ENCODE measurements around the gene CTNND2.

Gene CTNND2

GRCh38 chr5:11514705-11515432 is 389.4 kb downstream of the CTNND2 start:
- DNase-seq = no peak

GRCh38 chr5:11511878-11512277 is 392.4 kb downstream of the CTNND2 start:
- no peak for DNase-seq

DNA sequence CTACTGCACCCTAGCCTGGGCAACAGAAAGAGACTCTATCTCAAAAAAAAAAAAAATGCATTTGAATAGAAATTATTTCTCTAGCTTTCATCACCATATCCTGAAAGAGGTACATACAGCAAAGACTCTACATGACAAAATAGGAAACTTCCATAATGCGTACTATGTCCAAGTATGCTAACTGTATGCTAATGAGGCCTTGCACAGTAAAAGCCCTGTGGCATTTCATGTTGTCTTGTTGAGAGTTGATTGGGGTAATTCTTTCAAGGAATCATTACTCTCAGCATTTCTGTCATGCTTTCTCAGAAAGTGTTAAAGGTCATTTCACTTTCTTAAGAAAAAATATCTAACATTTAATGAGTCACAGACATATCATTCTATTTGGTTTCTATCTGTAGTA is 393.4 kb downstream of the CTNND2 start:
- no peak for DNase-seq

DNA sequence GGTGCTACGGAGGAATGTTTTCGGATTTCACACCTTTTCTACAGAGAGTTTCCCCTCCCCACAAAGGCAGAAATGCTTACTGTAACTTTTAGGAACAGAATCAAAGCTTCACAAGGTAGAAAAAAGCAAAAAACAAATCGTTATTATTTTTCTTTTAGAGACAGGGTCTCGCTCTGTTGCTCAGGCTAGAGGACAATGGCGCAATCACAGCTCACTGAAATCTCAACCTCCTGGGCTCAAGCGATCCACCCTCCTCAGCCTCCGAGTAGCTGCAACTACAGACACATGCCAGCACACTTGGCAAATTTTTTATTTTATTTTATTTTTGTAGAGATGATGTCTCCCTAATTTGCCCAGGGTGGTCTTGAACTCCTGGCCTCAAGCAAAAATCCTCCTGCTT is 394.5 kb downstream of the CTNND2 start:
- no peak for DNase-seq

DNA sequence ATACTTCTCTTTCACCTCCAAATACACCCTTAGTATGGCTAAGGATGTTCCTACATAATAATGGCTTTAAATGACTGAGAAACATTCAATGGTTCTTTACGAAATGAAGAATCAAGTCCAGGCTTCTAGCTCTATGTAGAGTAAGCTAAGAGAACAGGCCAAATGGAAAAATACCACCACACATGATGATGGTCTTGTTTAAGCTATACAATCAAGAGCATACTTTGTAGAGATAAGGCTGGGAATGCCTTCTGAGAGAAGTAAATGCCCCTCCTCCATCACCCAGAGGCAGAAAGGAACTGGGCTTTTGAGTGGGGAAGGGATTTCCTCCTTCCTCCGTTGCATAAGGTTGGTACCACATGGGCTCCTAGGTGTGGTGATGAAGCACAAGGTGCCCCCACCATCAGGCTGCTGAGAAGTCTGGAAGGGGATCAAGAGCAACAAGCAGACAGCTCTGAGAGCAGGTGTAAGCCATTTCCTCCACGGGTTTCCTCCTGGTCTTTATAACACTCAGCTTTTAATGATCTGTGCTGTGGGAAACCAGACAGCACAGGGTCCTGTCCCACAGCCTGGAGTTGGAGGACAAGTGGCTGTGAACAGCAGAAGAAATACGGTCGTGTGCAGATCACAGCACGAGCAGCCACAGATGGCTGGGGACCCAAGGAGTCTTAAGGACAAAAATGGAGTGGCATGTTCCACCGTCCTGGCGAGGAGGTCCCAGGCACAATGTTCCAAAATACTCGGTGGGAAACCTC is 396.9 kb downstream of the CTNND2 start:
- DNase-seq = no peak

GRCh38 chr5:11504886-11505193 is 399.4 kb downstream of the CTNND2 start:
- no peak for DNase-seq

- no peak for DNase-seq
Observed at GRCh38 chr5:11504065-11504885, 400.0 kb downstream of the CTNND2 start.

- DNase-seq = no peak
Observed at GRCh38 chr5:11502783-11503182, 401.5 kb downstream of the CTNND2 start.

DNA sequence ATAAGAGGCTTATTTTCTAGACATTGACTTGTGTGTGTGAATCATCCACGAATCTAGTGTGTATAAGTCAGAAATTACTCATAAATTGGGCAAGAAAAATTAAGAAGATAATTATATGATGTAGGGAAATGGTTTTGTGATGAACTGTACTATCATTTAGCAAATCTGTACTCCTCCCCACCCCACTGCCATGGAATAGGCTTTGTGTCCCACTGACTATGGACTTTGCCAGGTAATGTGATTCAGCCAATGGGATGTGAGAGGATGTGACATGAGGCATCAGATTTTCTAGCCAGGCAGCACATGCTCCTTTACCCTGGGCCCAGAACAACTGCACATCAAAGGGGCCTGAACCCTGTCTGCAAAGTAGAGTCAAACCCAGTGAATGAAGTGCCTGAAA is 406.6 kb downstream of the CTNND2 start:
- no peak for DNase-seq

GRCh38 chr5:11496137-11496719 is 408.0 kb downstream of the CTNND2 start:
- no peak for DNase-seq

DNA sequence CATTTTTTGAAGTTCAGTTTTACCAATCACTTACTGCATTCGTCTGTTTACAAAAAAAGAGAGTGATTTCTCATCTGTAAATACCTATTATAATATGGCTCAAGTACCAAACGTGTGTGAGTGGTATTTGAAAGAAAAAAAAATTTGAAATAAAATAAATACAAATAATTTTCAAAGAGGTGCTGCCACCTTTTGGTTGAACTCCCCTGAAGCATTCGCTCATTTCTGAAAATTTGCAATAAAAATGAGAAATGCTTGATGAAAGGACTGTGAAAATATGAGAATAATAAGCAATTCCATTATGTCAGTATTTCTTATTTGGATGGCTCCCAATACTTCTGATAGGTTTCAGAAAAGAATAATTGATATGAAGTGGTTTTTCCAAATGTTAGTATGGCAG is 409.9 kb downstream of the CTNND2 start:
- DNase-seq = no peak

DNA sequence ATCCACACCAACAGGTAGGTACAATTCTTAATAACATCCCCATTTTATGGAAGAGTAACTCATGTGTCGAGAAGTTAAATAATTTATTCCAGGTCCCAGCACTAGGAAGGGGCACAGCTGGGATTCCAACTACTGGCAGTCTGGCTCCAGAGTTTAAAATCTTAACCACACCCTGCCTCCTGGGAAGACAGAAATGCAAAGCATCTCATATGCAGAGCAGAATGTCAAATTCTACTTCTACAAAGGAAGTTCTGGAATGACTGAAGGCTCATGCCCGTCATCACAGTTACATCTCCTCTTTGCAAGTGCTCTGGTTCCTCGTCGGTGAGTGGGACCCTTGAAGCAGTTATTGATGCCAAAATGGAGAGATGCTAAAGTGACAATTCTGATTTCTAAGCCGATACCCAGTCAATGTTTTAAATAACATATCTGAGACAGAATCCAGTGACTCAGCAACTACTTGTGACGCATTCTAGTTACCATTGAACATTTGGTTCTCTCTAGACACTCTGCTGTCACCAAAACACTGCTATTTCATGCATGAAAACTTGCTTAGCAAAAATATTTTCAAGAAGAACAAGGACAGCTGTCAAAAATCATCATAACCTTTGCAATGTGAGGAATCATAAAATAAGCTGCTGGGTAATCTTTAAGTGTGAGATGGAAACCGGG is 412.7 kb downstream of the CTNND2 start:
- no peak for DNase-seq

DNA sequence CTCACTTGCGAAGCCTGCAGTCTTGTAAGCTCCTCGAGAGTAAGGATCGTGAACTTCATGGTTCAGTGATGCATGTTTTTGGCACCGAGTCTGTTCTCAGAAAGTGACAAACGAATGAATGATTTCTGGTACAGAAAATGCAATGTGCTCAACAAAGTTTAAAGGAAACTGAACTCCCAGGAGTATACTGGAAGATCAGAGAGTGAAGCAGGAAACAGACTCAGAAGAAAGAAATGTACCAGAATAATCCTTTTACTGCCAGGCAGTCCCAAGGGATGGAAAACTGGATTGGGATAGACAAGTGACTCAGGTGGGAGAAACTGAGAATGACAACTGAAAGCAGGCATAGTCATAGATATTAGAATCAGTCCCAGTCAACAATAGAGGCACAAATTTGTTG is 420.6 kb downstream of the CTNND2 start:
- no peak for DNase-seq

- no peak for DNase-seq
Observed at GRCh38 chr5:11482011-11482410, 422.2 kb downstream of the CTNND2 start.

GRCh38 chr5:11477786-11478185 is 426.5 kb downstream of the CTNND2 start:
- DNase-seq = no peak

DNA sequence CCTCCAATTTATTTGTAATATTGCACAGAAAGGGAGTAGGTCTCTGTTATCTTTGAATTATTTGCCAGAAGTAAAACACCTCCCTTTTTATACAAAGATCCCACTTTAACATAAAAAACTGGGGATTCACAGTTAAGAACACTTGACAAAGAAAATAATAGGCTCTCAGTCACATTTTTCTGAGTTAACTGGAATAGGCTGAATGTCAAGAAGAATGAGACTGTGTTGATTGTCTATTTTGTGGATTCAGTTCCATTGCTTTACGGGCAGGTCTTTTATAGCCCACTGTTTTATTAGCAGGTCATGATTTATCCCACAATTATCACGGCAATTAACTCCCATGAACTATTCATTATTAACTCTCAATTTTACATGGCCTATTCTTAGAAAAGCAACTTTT is 427.4 kb downstream of the CTNND2 start:
- no peak for DNase-seq

DNA sequence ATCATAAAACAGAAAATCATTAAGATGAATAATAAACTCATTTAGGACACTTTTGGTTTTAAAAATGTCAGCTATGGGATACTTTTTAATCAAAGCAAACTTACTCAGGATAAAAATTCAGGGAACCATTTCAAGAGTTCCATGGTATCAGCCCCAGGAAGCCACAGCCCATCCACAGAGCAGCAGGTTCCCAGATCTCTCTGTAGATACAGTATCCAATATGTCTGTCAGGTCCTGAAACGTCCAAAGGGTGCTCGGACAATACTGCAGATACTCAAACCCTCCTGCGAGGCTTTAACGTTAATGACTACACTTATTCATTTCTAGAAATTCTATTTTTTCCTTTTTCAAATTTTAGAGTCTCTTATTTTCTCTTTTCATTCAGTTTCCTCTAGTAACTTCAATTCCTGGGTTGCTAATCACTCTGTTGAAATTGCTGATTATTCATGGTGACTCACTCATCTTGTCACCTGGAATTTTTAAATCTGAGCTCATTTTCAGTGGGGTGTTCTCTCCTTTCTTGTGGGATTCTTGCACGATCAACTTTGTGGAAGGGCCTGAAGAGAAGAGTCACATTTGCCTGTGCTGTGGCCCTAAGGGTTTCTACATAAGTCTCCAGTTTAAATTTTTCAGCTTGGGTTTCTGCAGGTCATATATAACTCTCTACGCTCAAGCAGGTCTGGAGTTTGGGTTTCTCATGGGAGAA is 435.8 kb downstream of the CTNND2 start:
- no peak for DNase-seq

- DNase-seq = no peak
Observed at GRCh38 chr5:11467588-11467987, 436.7 kb downstream of the CTNND2 start.

DNA sequence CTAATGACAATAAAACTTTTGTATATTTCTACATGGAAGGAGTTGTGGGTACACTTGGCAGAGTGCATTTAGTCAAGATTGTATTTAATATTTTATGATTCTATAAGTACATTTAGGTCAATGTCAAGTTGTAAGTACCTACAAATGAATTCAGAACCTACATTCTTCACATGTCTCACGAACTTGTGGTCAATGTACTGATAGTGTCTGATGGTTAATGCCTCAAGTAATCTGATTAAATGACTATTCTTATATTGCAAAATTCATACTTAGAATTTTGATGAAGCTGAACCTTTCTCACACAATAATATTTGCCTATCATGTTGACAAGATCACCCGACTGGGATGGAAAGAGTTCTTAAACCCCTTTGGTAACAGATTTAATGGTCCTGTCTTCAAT is 444.5 kb downstream of the CTNND2 start:
- DNase-seq = no peak

GRCh38 chr5:11455505-11455904 is 448.7 kb downstream of the CTNND2 start:
- DNase-seq = peak in 1 of 6 experiments; percentile 3

GRCh38 chr5:11452852-11453251 is 451.4 kb downstream of the CTNND2 start:
- DNase-seq = no peak

- no peak for DNase-seq
Observed at GRCh38 chr5:11449966-11450365, 454.3 kb downstream of the CTNND2 start.

All from stimulated activated naive CD4-positive, alpha-beta T cell (primary cell).